Fibroblast of mammary gland (primary cell): Measurements from ENCODE around the gene LYRM4.

Experiments used
- DNase-seq: peaks from one replicate; pipeline ENCODE4 v3.0.0-alpha.2; 2010; ENCODE audit warnings: low read depth
- H3K4me3 ChIP-seq: 2 replicates; pipeline ENCODE4 v1.5.1; 2011; ENCODE audit warnings: low read depth, mild to moderate bottlenecking, low read length, moderate library complexity; ENCODE audit not compliant: control insufficient read depth
- CTCF ChIP-seq: conservative IDR thresholded peaks from 2 replicates; pipeline ENCODE4 v1.5.1; 2011; ENCODE audit warnings: low read depth, low read length, inconsistent platforms; ENCODE audit not compliant: control insufficient read depth, insufficient read depth

The LYRM4 gene

GRCh38 chr6:5184218-5184617 is 76.5 kb downstream of the LYRM4 start:
- no peak overlapping the region for H3K4me3 ChIP-seq
- peak; percentile 11 for TF ChIP-seq CTCF
- DNase-seq: no peak

- H3K4me3 ChIP-seq: no peak overlapping the region
- no peak for DNase-seq
- no peak for TF ChIP-seq CTCF
Observed at GRCh38 chr6:5181510-5182317, 79.0 kb downstream of the LYRM4 start.

DNA sequence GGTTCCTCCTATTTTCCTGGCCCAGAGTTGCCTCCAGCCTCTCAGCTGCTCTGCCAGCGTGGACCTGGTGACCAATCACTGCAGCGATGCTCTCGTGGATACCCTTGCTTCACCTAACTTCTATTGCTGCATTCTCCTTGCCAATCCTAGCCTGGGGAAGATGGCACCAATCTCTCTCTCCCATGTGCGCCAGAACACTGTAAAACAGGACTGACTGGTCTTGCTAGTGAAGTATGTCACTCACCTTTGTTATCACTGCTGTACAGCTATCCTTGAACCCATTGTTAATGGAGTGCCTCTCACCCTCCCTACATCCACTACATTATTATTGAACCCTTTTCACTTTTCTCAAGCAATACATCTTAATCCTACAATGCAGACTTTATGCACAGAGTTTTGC is 80.1 kb downstream of the LYRM4 start:
- no peak for TF ChIP-seq CTCF
- no peak for DNase-seq
- H3K4me3 ChIP-seq: no peak overlapping the region

DNA sequence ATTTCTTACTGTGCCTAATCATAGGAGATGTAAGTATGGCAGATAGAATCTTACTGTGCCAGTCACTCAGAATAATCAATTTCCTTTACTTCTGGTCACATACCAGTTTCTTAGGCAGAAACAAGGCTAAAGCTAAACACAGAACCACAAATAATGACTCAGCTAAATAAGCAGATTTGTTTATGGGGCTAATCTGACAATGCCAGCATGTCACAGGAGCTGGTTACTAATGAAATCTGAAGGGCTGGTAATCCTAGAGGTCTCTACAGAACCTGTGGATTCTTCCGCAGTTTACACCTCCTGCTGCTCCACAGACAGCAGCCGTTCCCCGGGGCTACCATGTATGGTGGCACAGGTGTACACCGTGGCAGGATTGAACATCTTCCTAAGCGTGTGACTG is 80.8 kb downstream of the LYRM4 start:
- H3K4me3 ChIP-seq: no peak overlapping the region
- no peak for TF ChIP-seq CTCF
- DNase-seq: no peak

- no peak overlapping the region for H3K4me3 ChIP-seq
- no peak for DNase-seq
- TF ChIP-seq CTCF: no peak
Observed at GRCh38 chr6:5178806-5179205, 81.9 kb downstream of the LYRM4 start.

DNA sequence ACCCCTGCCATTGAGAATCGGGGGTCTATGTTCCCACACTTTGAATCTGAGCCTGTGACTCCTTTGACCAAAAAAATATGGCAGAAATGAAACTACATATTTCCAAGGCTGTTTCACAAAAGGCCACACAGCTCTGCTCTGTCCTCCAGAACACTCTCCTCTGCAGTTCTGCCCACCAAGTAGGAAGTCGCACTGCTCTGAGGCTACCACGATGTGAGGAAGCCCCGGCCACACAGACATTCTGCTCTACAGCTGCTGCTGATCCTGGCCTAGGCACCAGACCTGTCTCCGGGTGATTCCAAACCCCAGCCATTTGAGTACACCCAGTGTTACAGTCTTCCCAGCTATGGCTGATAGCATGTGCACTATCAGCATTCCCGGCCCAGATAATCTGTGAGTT is 85.1 kb downstream of the LYRM4 start:
- TF ChIP-seq CTCF: no peak
- no peak overlapping the region for H3K4me3 ChIP-seq
- DNase-seq: no peak

DNA sequence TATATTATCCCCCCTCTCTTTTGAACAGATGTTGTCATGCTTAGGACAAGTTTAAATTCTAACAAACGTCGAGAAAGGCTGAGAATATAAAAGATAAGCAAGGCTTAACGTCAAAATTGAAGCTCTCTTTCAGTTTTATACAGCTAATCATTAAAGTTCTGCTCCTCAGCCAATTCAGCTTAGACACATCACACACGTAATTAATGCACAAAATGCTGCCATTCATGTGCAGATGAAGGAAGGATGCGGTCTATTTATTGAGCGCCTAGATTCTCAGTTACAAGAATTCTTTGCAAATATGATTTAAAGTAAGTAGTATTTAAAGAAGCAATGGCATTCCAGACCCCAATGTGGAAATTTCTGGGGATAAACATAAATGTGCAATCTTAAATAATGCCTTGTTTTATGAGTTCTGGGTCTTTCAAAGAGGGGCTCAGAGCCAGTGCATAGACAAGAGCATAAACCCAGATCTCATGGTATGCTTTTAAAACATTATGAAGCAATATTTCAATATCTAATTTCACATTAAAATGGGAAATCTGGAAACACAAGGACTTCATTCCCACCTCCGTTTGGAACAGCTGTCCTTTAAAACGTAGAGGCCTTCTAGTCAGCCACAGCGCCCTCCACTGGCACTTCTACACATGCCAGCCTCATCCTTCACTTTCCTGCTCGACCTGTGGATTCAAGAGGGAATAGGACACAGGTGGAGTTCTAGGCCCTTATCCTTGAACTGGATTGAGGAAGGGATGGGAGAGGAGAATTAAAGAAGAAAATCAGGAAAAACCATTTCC is 85.8 kb downstream of the LYRM4 start:
- DNase-seq: peak; percentile 10
- TF ChIP-seq CTCF: peak; percentile 41
- no peak overlapping the region for H3K4me3 ChIP-seq
